ENCODE measurements around the gene APPL1. TPM values are rescaled to one million over a fixed set of nuclear protein-coding genes. Genes with fewer than 3 reads are reported as not detected.

APPL1 gene
- total and polyA plus RNA-seq, 10 of the 15 experiments (the other 5 are each of a cell fraction or from before 2014, with no cell fraction given): 15.0 to 77.6 (median 40.2) TPM

- TF ChIP-seq MYB (IDR thresholded peaks at IDR 0.05; ENCODE audit: borderline replicate concordance, low read depth, low read length) (no peak), ETV6 (conservative IDR thresholded peaks at IDR 0.05 in 1 of 2, IDR thresholded peaks at IDR 0.05 in 1 of 2; ENCODE audit: borderline replicate concordance in 1 of 2, low read depth in 1 of 2) (no peak), MEF2A (IDR thresholded peaks at IDR 0.05; ENCODE audit: insufficient read depth, low read depth, low read length) (peak; percentile 69), ZNF207 (IDR thresholded peaks at IDR 0.05; ENCODE audit: borderline replicate concordance) (no peak), SREBF1 (IDR thresholded peaks at IDR 0.05; ENCODE audit: low read length) (no peak), ATF2 (IDR thresholded peaks at IDR 0.05; ENCODE audit: low read length) (no peak), CEBPZ (IDR thresholded peaks at IDR 0.05; ENCODE audit: low read depth, low read length) (no peak), NFIC (IDR thresholded peaks at IDR 0.05; ENCODE audit: low read depth, low read length) (no peak), MEF2B (IDR thresholded peaks at IDR 0.05; ENCODE audit: partially characterized antibody, poor library complexity, severe bottlenecking) (peak; percentile 59), TBL1XR1 (IDR thresholded peaks at IDR 0.05; ENCODE audit: low read depth, low read length) (no peak), TCF7 (IDR thresholded peaks at IDR 0.05; ENCODE audit: borderline replicate concordance) (no peak), HDGF (IDR thresholded peaks at IDR 0.05) (no peak), TAF1 (IDR thresholded peaks at IDR 0.05; ENCODE audit: borderline replicate concordance, low read depth, low read length) (peak; percentile 17; the same call in 1 of the 2 replicates), BCLAF1 (IDR thresholded peaks at IDR 0.05) (no peak), YY1 (IDR thresholded peaks at IDR 0.05; ENCODE audit: low read depth, low read length) (peak; percentile 92), CHD4 (IDR thresholded peaks at IDR 0.05) (no peak), IRF4 (IDR thresholded peaks at IDR 0.05; ENCODE audit: low read depth, low read length) (no peak), SRF (IDR thresholded peaks at IDR 0.05; ENCODE audit: low read depth in 2 of 2, low read length in 2 of 2) (no peak)
- TF ChIP-seq, protein P1, sequence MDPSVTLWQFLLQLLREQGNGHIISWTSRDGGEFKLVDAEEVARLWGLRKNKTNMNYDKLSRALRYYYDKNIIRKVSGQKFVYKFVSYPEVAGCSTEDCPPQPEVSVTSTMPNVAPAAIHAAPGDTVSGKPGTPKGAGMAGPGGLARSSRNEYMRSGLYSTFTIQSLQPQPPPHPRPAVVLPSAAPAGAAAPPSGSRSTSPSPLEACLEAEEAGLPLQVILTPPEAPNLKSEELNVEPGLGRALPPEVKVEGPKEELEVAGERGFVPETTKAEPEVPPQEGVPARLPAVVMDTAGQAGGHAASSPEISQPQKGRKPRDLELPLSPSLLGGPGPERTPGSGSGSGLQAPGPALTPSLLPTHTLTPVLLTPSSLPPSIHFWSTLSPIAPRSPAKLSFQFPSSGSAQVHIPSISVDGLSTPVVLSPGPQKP (IDR thresholded peaks at IDR 0.05; ENCODE audit: low read depth, low read length): no peak
These were observed 7.4 kb downstream of the APPL1 start (continued) for GRCh38 chr3:57234613-57235575.

Data from GM12878 (cell line).